COLO668 (cell line): Measurements from ENCODE around the gene PRRG2.
A peak's percentile ranks its signal among the peaks of the same experiment; 100 is the strongest.

ENCODE experiments used
- DNase-seq: peaks from one replicate; lab custom pipeline; 2025; ENCODE audit not compliant: unreplicated experiment; lab: John Stamatoyannopoulos, UW

Gene PRRG2

GRCh38 chr19:49585023-49585422 is 3.9 kb downstream of the PRRG2 start:
- DNase-seq: peak; percentile 62

GRCh38 chr19:49587227-49587626 is 6.1 kb downstream of the PRRG2 start:
- no peak for DNase-seq

- no peak for DNase-seq
These were observed 7.4 kb downstream of the PRRG2 start for GRCh38 chr19:49588365-49589122.

GRCh38 chr19:49589502-49589905 is 8.4 kb downstream of the PRRG2 start:
- DNase-seq: no peak

DNA sequence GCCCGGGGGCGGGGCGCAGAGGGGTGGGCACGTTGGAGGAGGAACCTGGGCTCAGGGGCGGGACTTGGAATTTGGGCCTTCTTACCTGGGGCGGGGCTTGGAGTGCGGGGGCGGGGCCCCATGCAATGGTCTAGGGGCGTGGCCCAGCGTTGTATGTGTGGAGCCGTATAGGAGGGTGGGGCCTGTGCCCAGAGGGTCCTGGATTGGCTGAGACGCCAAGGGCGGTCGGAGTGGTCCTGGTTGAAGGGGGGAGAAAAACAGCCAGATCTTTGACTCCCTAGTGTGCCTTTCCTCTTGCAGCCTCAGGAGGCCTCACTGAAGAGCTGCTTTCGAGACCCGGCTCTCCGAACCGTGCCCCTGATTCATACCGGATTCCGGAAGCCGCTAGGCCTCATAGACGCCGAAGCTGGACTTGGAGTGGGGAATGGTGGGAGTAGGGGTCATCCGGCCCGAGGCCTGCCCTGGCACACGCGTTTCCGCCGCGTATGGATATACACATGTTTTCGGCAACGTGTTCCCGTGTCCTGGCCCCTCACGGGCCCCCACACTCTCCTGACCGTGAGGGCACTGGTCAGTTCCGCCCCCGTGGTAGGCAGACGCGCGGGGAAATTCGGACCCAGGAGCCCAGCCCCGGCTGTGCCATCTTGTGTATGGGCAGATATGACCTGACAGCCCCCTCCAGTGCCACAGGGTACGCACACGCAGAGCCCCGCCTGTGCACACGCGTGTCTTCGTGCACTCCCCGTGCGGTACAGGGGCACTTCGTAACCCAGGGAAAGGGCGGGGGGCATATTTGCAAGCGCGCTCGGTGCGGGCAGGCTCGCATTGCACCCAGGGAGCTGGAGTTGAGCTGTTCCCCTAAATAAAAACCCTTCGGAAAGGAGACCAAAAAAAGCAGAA is 9.2 kb downstream of the PRRG2 start:
- DNase-seq: peak; percentile 94

DNA sequence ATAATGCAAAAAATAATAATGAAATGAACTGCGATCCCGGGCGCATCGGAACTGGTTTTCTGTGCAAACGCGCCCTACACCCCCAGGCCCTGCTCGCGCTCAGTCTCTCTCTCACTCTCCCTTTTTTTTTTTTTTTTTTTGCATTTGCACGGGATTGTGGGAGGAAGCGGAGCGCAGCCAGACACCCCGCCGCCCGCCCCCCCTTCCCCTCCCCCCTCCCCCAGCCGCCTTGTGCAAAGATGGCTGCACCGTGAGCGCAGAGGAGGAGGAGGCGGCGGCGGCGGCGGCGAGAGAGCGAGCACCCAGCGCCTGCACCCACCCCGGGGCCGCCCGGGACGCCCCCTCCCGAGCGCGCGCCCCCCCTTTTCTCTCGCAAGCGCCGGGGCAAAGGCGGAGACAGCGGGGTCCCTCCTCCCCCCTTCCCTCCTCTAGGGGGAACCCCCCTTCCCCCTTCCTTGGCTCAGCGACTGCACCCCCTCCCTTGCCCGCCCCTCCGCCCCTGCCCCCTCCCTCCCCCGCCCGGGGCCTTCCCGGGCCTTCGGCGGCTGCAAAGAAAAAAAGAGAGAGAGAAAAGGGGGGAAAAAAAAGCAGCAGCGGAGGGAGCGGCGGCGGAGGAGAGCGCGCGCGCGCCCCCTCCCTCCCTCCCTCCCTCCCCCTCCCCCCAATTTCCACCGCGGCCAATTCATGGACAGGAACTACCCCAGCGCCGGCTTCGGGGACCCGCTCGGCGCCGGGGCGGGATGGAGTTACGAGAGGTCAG is 10.0 kb downstream of the PRRG2 start, which contains the start of gene PRR12:
TSS of gene PRR12 (plus strand) at position 212 of the 760 bp plus-strand sequence. CDS start at position 685, 473 bp downstream.
- peak; percentile 64 for DNase-seq

GRCh38 chr19:49591731-49592485 is 10.8 kb downstream of the PRRG2 start:
- peak; percentile 55 for DNase-seq

DNA sequence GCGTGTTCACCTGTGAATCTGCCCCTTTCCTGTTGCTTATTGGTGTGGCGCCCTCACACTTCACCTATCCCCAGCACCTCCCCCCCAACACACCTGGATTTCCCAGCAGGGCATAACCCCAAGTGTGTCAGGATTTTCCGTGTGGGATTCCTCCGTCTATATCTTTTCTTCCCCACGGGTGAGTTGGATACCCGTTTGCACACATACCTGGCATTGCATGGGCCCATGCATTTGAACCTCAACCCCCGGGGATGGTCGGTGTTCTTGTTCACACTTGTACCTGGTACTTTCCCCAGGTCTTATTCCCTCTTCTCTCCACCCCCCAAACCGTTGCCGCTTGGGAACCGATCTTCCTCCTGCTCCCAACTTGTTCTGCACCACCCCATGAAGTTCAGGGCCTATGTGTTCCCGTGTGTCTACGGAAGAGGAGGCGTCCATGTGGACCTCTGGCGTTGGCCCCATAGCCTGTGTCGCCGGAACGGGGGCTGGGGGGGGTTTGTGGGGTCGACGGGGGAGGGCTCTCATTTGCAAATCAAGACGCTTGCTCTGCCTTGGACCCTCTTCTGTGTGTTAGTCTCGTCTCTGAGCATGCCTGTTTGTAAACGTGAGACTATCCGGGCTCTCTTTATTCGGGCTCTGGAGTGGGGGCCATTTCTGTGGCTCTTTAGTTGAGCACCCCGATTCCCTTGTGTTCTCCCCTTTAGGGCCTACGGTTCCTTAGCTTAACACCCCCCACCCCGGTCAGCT is 11.5 kb downstream of the PRRG2 start:
- peak; percentile 34 for DNase-seq

- DNase-seq: peak; percentile 90
These were observed 12.4 kb downstream of the PRRG2 start for GRCh38 chr19:49593233-49594113.

DNA sequence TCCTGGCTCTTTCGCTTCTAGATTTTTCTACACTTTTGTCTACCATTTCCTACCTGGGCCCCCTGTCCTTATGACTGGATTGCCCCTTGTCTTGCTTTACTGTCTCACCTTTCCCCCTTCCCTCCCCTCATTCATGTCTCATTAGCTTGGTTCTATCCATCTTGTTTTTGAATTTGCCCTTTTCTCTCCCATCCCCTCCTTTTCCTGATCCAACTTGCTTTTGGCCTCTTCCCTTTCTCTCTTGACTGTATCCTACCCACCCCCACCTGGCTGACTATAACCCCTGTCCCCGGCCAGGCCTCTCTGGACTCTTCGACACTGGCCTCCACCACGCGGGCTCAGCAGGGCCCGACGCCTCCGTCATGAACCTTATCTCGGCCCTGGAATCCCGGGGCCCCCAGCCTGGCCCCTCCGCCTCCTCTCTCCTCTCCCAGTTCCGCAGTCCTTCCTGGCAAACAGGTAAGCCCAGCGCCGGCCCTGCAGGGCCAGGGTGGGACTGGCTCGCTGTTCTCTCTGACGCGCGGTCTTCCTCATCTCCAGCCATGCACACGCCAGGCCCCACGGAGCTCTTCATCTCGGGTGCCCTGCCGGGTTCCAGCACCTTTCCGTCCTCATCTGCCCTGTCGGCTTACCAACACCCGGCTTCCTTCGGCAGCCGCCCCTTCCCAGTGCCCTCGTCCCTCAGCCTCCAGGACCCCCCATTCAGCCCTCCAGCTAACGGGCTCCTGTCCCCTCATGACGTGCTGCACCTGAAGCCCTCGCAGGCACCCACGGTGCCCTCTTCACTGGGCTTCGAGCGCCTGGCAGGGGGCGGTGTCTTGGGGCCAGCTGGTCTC is 13.3 kb downstream of the PRRG2 start:
- DNase-seq: no peak

DNA sequence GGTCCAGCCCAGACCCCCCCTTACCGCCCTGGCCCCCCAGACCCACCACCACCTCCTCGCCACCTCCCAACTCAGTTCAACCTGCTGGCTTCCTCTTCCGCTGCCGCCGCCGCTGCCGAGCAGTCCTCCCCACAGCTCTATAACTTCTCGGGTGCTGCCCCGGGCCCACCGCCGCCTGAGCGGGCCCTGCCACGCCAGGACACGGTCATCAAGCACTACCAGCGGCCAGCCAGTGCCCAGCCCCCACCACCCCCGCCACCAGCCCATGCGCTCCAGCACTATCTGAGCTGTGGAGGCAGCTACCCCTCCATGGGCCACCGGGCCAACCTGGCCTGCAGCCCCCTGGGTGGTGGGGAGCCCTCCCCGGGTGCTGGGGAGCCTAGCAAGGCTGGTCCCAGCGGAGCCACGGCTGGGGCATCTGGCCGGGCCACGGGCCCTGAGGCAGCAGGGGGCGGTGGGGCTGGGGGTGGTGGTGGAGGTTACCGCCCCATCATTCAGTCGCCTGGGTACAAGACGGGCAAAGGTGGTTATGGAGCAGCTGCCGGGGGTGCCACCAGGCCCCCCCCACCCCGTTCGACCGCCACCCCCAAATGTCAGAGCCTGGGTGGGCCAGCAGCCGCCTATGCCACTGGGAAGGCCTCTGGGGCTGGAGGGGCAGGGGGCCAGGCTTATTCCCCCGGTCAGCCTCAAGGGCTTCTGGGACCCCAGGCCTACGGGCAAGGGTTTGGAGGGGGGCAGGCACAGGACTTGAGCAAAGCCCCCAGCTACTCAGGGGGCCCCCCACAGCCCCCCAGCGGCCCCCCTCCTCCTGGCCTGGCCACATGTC is 14.1 kb downstream of the PRRG2 start:
- no peak for DNase-seq

GRCh38 chr19:49595819-49596404 is 14.8 kb downstream of the PRRG2 start:
- DNase-seq: no peak

DNA sequence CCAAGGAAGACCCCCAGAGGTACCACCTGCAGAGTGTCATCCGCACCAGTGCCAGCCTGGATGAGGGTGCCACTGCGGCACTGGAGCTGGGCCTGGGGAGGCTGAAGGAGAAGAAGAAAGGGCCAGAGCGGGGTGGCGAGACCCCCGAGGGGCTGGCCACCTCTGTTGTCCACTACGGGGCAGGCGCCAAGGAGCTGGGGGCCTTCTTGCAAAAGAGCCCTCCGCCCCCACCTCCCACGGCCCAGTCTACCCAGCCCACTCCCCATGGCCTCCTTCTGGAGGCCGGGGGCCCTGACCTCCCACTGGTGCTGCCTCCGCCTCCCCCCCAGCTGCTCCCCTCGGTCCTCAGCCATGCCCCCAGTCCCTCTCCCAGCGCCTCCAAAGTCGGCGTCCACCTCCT is 15.3 kb downstream of the PRRG2 start:
- DNase-seq: no peak

DNA sequence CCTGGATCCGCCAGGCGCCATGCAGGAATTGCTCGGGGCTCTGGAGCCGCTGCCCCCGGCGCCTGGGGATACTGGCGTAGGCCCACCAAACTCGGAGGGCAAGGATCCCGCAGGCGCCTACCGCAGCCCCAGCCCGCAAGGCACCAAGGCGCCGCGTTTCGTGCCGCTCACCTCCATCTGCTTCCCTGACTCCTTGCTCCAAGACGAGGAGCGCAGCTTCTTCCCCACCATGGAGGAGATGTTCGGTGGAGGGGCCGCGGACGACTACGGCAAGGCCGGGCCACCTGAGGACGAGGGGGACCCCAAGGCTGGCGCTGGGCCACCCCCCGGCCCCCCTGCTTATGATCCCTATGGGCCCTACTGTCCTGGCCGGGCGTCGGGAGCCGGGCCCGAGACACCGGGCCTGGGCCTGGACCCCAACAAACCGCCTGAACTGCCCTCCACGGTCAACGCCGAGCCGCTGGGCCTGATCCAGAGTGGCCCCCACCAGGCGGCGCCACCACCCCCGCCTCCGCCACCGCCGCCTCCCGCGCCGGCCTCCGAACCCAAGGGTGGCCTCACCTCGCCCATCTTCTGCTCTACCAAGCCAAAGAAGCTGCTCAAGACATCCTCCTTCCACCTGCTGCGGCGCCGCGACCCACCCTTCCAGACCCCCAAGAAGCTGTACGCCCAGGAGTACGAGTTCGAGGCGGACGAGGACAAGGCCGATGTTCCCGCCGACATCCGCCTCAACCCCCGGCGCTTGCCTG is 16.0 kb downstream of the PRRG2 start:
- no peak for DNase-seq

- DNase-seq: no peak
These were observed 16.5 kb downstream of the PRRG2 start for GRCh38 chr19:49597703-49597974.
